ENCODE data around the gene PM20D2.
"Not testable (repeated sequence)": the region's sequence is repeated elsewhere in the genome, so short reads cannot be mapped to it uniquely, and the experiment has no call there.

Gene PM20D2

GRCh38 chr6:89145956-89146717 lies at the start of gene PM20D2:
PM20D2 (plus strand) TSS chr6:89146055; CDS start chr6:89146145, 90 bp downstream.
- DNase-seq = peak; percentile 62

- DNase-seq = no peak
Observed at GRCh38 chr6:89098461-89098860, 47.4 kb upstream of the PM20D2 start.

GRCh38 chr6:89100114-89100513 lies 45.7 kb upstream of the PM20D2 start:
- no peak for DNase-seq

- DNase-seq = no peak
Observed at GRCh38 chr6:89110284-89110683, 35.6 kb upstream of the PM20D2 start.

GRCh38 chr6:89111933-89112332 lies 33.9 kb upstream of the PM20D2 start:
- no peak for DNase-seq

GRCh38 chr6:89116702-89117101 lies 29.2 kb upstream of the PM20D2 start:
- no peak for DNase-seq

GRCh38 chr6:89117211-89118108 lies 28.4 kb upstream of the PM20D2 start, which contains the start of gene SRSF12:
SRSF12 (minus strand) TSS chr6:89118071; CDS start chr6:89117887, 184 bp downstream.
- DNase-seq = peak; percentile 33

GRCh38 chr6:89118931-89119330 lies 26.9 kb upstream of the PM20D2 start:
- DNase-seq = no peak

GRCh38 chr6:89120371-89120770 lies 25.5 kb upstream of the PM20D2 start:
- DNase-seq = no peak

GRCh38 chr6:89121934-89122333 lies 23.9 kb upstream of the PM20D2 start:
- no peak for DNase-seq

GRCh38 chr6:89122625-89123024 lies 23.2 kb upstream of the PM20D2 start:
- DNase-seq = peak; percentile 43

- not testable (repeated sequence) for DNase-seq
Observed at GRCh38 chr6:89128256-89128671, 17.6 kb upstream of the PM20D2 start.

- DNase-seq = no peak
Observed at GRCh38 chr6:89131599-89131998, 14.3 kb upstream of the PM20D2 start.

GRCh38 chr6:89132057-89132456 lies 13.8 kb upstream of the PM20D2 start:
- DNase-seq = no peak

- DNase-seq = no peak
Observed at GRCh38 chr6:89133981-89134380, 11.9 kb upstream of the PM20D2 start.

GRCh38 chr6:89134723-89135122 lies 11.1 kb upstream of the PM20D2 start:
- no peak for DNase-seq

GRCh38 chr6:89138173-89138572 lies 7.7 kb upstream of the PM20D2 start:
- no peak for DNase-seq

GRCh38 chr6:89139509-89140346 lies 6.1 kb upstream of the PM20D2 start:
- DNase-seq = no peak

- DNase-seq = no peak
Observed at GRCh38 chr6:89140347-89141156, 5.3 kb upstream of the PM20D2 start.

- DNase-seq = no peak
Observed at GRCh38 chr6:89144354-89144906, 1.4 kb upstream of the PM20D2 start.

- peak; percentile 40 for DNase-seq
Observed at GRCh38 chr6:89145091-89145955, 532 bp upstream of the PM20D2 start.
